RWPE2 (cell line): ENCODE data around the gene STMND1.

Source experiments
- ATAC-seq: fragments of 200-7000 bp; cut with Tn5 transposase; 3 replicates; pipeline ENCODE4 v1.9.1; 2021; ENCODE audit warnings: low read depth
- DNase-seq: peaks from one replicate; pipeline ENCODE4 v3.0.0-alpha.2; 2020; ENCODE audit warnings: low spot score
- H3K27ac ChIP-seq: fragments of 450-650 bp; 2 replicates; pipeline ENCODE4 v1.5.1; 2017; ENCODE audit warnings: mild to moderate bottlenecking; ENCODE audit not compliant: poor library complexity, severe bottlenecking
- H3K27me3 ChIP-seq: fragments of 250-450 bp; sonication (Bioruptor Pico); 2 replicates; pipeline ENCODE4 v1.5.1; 2021; ENCODE audit warnings: mild to moderate bottlenecking, moderate library complexity; ENCODE audit not compliant: insufficient read depth, poor library complexity, severe bottlenecking
- H3K36me3 ChIP-seq: fragments of 250-450 bp; sonication (Bioruptor Pico); 2 replicates; pipeline ENCODE4 v1.5.1; 2020; ENCODE audit warnings: low read depth, mild to moderate bottlenecking, moderate library complexity
- H3K4me1 ChIP-seq: fragments of 250-450 bp; sonication (Bioruptor Pico); 2 replicates; pipeline ENCODE4 v1.5.1; 2021; ENCODE audit warnings: mild to moderate bottlenecking, moderate library complexity; ENCODE audit not compliant: insufficient read depth, poor library complexity, severe bottlenecking
- H3K4me3 ChIP-seq: fragments of 250-450 bp; sonication (Bioruptor Pico); 2 replicates; pipeline ENCODE4 v1.5.1; 2021; ENCODE audit warnings: mild to moderate bottlenecking, moderate library complexity; ENCODE audit not compliant: severe bottlenecking
- H3K9me3 ChIP-seq: fragments of 250-450 bp; sonication (Bioruptor Pico); 2 replicates; pipeline ENCODE4 v1.5.1; 2021; ENCODE audit warnings: mild to moderate bottlenecking, moderate library complexity; ENCODE audit not compliant: severe bottlenecking
- TF ChIP-seq, protein P1 (sequence below): fragments of 450-650 bp; IDR thresholded peaks from one replicate; pipeline ENCODE4 v1.5.1; 2017; ENCODE audit warnings: mild to moderate bottlenecking, moderate library complexity; ENCODE audit not compliant: poor library complexity, severe bottlenecking

STMND1 gene

DNA sequence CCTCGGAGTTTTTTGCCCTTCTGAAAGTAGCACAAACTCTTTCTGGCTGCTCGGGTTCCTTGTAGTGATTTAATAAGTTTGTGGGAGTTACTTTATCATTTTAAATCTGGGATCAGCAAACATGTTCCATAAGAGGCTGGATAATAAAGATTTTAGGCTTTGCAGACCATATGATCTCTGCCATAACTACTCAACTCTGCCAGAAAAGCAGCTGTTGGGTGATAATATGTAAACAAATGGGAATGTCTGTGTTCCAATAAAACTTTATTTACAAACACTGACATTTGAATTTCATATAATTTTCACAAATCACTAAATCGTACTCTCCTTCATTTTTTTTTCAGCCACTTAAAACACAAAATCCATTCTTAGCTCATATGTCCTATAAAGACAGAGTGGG, 3.9 kb upstream of the STMND1 start:
- no peak for ATAC-seq

GRCh38 chr6:17098538-17098937, 3.3 kb upstream of the STMND1 start:
- no peaks in the 10 kb centered on the region for H3K9me3 ChIP-seq
- TF ChIP-seq, protein P1, sequence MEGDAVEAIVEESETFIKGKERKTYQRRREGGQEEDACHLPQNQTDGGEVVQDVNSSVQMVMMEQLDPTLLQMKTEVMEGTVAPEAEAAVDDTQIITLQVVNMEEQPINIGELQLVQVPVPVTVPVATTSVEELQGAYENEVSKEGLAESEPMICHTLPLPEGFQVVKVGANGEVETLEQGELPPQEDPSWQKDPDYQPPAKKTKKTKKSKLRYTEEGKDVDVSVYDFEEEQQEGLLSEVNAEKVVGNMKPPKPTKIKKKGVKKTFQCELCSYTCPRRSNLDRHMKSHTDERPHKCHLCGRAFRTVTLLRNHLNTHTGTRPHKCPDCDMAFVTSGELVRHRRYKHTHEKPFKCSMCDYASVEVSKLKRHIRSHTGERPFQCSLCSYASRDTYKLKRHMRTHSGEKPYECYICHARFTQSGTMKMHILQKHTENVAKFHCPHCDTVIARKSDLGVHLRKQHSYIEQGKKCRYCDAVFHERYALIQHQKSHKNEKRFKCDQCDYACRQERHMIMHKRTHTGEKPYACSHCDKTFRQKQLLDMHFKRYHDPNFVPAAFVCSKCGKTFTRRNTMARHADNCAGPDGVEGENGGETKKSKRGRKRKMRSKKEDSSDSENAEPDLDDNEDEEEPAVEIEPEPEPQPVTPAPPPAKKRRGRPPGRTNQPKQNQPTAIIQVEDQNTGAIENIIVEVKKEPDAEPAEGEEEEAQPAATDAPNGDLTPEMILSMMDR, result no peak
- no peak overlapping the region for H3K4me3 ChIP-seq
- no peaks in the 10 kb centered on the region for H3K4me1 ChIP-seq
- H3K27me3 ChIP-seq, result peaks cover 15% of the 10 kb centered on the region
- H3K36me3 ChIP-seq, result no peaks in the 10 kb centered on the region
- DNase-seq (no peak), ATAC-seq (peak; percentile 84)
- no peak overlapping the region for H3K27ac ChIP-seq

More for the DNA sequence above, 3.9 kb upstream of the STMND1 start:
- Histone ChIP-seq H3K4me1 (no peaks in the 10 kb centered on the region), H3K36me3 (no peaks in the 10 kb centered on the region), H3K9me3 (no peaks in the 10 kb centered on the region), H3K27ac (no peak overlapping the region), H3K4me3 (no peak overlapping the region), H3K27me3 (peaks cover 15% of the 10 kb centered on the region)
- DNase-seq, result no peak
- TF ChIP-seq, protein P1, result no peak

DNA sequence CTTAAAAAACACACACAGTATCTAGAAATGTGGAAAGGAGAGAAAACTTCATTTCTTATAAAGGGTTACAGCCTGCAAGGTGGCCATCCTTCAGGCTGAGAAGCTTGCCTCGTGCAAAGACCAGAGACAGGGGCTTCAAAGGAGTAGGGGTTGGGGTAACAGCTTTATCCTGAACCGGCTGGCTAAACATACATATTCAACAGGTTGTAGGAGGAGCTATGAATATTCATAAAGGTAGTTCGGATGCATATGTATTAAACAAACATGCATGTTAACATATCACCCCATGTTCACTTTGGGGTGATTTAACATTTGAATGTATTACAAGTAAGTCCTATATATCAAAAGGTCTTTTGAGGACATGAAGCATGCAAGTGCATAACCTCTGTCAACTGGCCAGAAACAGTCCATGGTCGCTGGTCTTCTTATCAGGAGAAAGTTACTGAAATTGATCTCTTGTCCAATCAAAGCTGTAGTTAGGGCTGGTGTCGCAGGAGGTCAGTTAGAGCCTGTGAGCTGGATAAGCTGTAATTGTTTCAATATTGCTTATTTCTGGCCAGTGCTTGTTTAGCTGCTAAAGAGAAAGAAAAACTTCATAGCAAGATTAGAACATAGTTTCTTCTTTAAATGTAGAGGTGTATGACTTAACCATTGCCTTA, 2.3 kb upstream of the STMND1 start:
- Histone ChIP-seq H3K9me3 (no peaks in the 10 kb centered on the region), H3K36me3 (no peaks in the 10 kb centered on the region), H3K4me3 (no peak overlapping the region), H3K27me3 (peaks cover 15% of the 10 kb centered on the region), H3K4me1 (no peaks in the 10 kb centered on the region), H3K27ac (no peak overlapping the region)
- DNase-seq (no peak), ATAC-seq (no peak)
- TF ChIP-seq, protein P1, result no peak

GRCh38 chr6:17100806-17101205, 1.0 kb upstream of the STMND1 start:
- Histone ChIP-seq H3K27me3 (peaks cover 15% of the 10 kb centered on the region), H3K27ac (no peak overlapping the region), H3K36me3 (no peaks in the 10 kb centered on the region), H3K4me3 (no peak overlapping the region), H3K9me3 (no peaks in the 10 kb centered on the region), H3K4me1 (no peaks in the 10 kb centered on the region)
- TF ChIP-seq, protein P1, result no peak
- DNase-seq, result no peak
- no peak for ATAC-seq

DNA sequence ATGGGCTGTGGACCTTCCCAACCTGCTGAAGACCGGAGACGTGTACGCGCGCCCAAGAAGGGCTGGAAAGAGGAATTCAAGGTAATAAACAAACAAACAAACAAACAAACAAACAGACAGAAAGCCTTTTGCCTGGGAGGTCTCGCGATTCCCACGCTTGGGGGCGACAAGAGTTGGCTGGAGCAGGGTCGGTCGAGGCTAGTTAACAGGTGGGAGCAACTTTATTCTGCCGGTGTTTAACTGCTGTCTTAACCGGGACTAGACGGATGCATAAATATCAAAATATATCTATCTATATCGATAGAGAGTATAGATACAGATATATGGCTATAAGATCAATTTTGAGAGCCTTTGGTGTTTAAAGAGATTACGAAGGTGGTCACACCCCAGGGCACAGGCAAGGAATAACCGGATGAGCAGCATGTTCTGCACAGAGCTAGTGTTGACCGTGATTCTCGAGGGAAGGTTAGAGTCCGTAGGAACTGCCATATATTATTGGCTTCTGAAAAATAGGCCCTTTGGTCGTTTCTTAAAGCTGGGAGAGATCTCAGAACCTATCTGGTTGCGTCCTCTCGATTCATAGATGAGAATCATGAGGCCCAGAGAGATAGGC, 514 bp downstream of the STMND1 start:
- Histone ChIP-seq H3K9me3 (no peaks in the 10 kb centered on the region), H3K36me3 (no peaks in the 10 kb centered on the region), H3K27me3 (peaks cover 15% of the 10 kb centered on the region), H3K4me1 (no peaks in the 10 kb centered on the region), H3K27ac (no peak overlapping the region), H3K4me3 (peak overlapping the region; percentile 37)
- TF ChIP-seq, protein P1, result no peak
- DNase-seq (no peak), ATAC-seq (no peak)
